Hair follicular keratinocyte (primary cell): ENCODE data around the gene AKR7A3. TPM values are rescaled to one million over a fixed set of nuclear protein-coding genes. Genes with fewer than 3 reads are reported as not detected.

Experiments used
- total RNA-seq: library from RNA; depleted of rRNA; stranded (reverse); fragments of >200 nt; gene quantifications from 2 replicates; pipeline ENCODE4 v1.2.3, GENCODE V29; 2015

AKR7A3 gene
- 0.16 TPM in 1 of 2 replicates, not detected in the other for total RNA-seq

DNA sequence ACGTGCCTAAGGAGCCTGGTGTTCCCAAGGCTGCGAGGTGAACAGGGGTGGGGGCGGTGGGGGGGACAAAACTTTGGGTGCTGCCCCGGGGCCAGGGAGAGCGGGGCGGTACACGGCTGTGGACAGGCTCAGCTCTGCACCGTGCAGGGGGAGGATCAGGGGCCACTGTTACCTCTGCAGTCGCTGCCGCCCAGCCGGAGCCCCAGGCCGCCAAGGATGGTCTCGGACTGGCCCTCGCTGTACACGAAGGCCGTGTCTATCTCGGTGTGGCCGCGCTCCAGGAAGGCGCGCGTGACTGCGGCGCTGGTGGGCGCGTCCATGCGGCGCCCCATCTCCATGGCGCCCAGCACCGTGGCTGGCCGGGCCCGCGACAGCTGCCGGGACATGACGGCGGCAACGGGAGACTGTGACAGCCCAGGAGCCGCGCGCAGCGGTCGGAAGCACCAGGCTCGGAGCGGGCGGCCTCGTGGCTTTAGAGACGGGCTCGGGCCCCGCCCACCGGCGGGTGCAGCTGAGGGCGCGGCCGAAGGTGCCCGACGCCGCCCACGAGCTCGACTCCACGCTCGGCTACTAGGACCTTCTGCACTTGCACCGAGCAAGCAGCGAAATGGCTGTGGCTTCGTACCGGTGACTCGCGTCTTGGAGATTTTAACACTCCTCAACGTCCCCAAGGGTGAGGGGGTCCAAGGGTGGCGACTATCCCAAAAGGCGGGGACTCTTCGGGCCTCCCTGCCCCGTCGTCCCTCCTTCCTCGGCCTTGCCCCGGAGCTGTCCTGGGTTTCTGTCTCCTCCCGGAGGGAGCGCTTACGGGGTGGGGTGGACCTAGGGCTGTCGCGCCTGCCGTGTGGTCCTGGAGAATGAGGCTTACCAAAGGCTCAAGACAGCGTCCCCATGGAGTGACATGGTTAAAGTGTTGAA lies at the start of gene AKR7A3:
TSS of gene AKR7A3 (minus strand) at position 447 of the 918 bp plus-strand sequence. CDS start at position 386, 61 bp downstream.

DNA sequence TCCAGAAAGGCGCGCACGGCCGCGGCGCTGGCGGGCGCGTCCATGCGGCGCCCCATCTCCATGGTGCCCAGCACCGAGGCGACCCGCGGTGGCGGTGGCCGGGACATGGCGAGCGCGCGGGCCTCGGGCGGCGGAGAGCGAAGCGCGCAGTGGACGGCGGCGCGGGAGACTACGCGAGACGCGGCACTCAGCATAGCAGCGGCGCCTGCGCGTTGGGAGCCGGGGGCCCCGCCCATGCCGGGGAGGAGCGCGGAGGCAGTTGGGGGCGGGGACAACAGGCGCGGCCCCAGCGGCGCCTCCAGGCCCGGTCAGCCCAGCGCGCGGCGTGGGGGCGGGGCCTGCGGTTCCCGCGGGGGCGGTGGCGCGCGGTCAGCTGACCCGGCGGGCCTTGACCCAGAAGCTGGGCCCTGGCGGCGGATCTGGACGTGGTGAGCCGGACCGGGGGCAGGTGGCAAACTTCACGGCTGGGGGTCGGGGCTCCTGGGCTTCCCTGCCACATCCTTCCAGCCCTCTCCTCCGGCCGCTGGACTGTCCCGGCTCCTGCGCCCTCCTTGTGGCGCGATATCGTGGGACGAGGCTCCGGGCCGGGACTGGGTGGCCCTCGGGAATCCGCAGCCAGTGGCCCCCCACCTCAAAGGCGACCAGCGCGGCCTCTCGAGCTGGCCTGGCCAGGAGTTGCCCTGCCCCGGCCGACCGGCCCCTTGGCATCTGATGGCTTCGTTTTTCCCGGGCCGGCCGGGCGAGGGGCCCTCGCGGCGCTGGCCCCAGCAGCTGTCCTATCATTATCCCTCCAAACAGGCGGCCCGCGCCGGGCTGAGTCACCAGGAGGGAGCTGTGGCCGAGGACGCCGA lies 23.6 kb upstream of the AKR7A3 start, which contains the start of the genes AKR7A2 and SLC66A1:
TSS of gene AKR7A2 (minus strand) at position 214 of the 851 bp plus-strand sequence. CDS start at position 194, 20 bp downstream.
TSS of gene SLC66A1 (plus strand) at position 396 of the 851 bp plus-strand sequence. CDS start 5,352 bp downstream, outside the sequence.

DNA sequence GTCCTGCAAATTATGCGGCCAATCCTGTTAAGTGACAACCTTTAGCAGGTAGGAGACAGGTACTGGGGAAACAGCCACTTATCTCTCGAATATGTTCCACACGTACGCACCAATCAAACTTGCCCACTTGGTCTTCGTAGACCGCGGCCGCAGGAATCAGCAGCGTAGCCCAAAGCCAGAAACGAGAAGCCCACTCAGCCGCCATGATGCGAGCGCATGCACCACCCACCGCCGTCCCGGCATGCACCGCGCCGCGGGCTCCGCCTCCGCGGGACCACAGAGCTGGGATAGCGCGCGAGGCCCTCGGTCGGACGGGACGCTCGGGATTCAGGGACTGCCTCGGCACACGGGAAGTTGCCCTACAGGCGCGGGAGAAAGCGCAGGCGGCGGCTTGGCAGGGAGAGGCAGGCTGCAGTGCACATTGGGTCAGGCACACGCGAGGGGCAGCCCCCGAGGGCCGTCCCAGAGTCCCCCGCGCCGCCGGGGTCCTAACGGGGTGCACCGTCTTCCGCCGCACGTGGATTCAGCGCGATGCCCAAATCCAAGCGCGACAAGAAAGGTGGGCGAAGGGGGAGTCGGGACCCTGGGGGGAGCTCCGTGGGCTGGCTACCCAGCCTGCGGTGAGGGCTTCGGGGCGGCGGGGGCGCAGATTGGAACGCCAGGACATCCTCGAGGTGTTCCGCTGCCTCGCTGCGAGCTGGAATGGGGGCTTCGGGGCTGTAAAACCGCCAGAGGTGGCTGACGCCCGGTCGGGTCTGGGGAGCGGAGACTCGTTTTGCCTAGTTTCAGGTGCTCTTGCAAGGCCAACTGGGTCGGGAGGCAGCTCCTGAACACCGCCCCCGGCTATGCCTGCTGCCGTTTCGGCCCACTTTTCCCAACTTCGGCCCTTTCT lies 37.0 kb downstream of the AKR7A3 start, which contains the start of the genes EMC1 and MRTO4:
TSS of gene EMC1 (minus strand) at position 220 of the 892 bp plus-strand sequence. CDS start at position 205, 15 bp downstream.
TSS of gene MRTO4 (plus strand) at position 501 of the 892 bp plus-strand sequence. CDS start at position 532, 31 bp downstream.

Other genes starting within 250 kb of the AKR7A3 start
- gene UBR4, start 78.5 kb downstream of the AKR7A3 start, total RNA-seq = 43.1 and 59.3 TPM in 2 replicates
- gene EMC1, start 37.2 kb downstream of the AKR7A3 start, total RNA-seq = 45.4 and 47.1 TPM in 2 replicates
- 39.5 and 82.8 TPM in 2 replicates for gene MRTO4, start 37.0 kb downstream of the AKR7A3 start, total RNA-seq
- 118 and 120 TPM in 2 replicates for gene AKR7A2, start 23.4 kb upstream of the AKR7A3 start, total RNA-seq
- 16.3 and 16.4 TPM in 2 replicates for gene SLC66A1, start 23.6 kb upstream of the AKR7A3 start, total RNA-seq
- 58.5 and 72.9 TPM in 2 replicates for gene CAPZB, start 196.8 kb upstream of the AKR7A3 start, total RNA-seq